HG03108 (cell line): ENCODE results near the gene PDHX.
"Not testable (repeated sequence)": the region's sequence is repeated elsewhere in the genome, so short reads cannot be mapped to it uniquely, and the experiment has no call there.

ENCODE experiments used
- ATAC-seq: cut with Tn5 transposase; IDR thresholded peaks from one replicate; pipeline ENCODE4 v1.9.1; 2021; ENCODE audit warnings: moderate library complexity; ENCODE audit not compliant: unreplicated experiment

Gene PDHX

DNA sequence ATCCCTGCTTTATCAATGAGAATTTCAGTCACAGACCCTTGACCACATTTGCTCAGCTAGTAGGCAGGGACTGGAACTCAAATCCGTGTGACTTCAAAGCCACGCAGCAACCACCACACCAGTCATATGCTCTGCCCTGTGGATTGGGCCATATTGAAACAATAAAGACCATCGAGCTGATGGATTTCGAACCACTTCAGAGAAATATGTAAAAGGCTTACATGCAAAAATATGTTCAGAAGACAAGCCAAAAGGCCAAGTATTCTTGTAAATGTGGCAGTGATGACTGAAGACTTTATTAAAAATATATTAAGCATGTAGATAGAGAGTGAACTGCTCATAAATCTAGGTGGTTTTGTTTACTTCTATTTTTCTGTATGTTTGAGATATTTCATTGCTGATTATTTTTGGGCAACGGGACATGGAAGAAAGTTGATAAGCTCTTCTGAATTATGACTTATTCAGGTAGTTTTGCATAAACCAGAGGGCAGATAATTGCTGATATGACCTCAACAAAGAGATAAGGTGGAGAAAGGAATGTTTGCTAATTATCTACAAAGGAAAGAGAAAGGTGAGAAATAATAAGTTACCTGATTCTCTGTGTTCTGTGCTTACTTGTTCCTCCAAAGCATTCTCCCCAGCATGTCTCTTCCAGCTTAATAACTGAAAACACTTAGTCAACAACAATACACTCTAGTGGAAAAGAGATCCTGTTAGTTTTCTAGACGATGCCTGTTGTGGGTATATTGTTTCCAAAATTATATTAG is 99.4 kb downstream of the PDHX start:
- ATAC-seq: no peak

DNA sequence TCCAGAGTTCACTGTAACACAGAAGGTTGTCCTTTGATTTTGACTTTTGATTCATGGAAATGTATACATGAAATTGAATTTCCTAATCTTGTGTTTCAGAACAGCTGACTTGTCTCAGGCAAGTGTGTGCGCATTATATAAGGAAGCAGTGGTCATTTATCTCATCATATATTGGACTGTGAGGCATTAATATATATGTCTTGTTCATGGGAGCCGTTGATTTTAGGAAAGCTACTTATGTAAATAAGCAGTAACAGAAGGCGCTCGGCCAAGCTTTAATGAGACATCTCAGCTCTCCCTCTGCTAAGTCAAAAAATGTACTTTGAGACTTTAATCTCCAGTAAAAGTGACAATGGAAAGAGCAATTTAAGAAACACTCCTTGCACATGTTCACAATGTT is 100.5 kb downstream of the PDHX start:
- no peak for ATAC-seq

DNA sequence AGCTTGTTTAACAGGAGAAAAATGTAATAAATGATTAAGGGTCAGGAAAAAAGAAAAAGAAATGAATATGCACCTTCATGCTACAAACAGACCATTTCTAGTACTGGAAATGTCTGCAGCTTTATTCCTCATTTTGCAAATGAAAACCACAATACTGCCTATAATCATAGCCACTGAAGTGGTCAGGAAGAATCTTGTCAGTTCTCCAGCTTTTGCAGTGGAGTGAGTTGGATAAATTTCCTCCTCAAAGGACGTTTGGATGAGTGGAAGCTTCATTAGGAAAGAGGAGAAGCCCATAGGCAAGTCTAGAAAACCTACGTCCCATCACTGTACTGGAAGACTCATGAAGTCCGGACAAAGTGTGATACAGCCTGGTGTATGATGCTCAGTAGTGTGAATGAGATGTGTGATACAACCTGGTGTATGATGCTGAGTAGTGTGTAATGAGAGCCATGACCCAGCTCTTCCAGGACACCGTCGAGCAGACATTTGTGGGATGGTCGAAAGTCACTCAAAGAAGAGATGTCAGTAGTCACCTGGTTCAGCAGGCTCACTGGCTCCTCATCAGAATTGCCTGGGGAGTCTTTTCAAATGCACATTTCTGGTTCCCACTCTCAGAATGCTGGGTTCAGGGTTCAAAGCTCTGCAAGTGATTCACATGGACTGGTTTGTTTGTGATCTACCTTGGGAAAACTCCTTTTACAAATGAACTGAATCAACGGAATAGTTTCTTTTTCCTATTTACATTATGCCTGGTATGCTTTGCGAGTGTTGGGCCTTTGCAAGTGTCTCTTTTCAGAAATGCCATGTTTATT is 101.3 kb downstream of the PDHX start:
- ATAC-seq: no peak

DNA sequence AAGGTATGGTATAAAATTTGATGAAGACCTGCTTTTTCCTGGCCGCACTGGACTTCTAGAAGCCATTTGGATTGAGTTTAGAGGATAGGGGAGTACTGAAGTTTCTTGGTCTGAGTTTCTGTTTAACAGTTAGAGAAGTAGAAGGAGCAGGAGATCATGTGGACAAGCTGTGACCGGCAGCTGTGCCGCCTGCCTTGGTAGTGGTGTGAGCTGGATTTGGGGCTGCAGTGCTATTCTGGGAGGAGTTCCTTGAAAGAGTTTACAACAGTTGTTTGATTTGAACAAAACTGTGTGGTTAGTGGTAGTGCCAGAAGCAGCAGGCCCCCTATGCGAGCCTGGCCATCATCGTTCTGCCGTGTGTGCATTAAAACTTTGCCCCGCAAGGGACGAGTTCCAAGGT is 105.2 kb downstream of the PDHX start:
- ATAC-seq: no peak

DNA sequence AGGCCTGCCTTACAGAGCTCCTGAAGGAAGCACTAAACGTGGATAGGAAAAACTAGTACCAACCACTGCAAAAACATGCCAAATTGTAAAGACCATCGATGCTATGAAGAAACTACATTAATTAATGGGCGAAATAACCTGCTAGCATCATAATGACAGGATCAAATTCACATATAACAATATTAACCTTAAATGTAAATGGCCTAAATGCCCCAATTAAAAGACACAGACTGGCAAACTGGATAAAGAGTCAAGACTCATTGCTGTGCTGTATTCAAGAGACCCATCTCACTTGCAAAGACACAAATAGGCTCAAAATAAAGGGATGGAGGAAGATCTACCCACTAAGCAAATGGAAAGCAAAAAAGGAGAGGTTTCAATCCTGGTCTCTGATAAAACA is 107.5 kb downstream of the PDHX start:
- ATAC-seq: not testable (repeated sequence)

DNA sequence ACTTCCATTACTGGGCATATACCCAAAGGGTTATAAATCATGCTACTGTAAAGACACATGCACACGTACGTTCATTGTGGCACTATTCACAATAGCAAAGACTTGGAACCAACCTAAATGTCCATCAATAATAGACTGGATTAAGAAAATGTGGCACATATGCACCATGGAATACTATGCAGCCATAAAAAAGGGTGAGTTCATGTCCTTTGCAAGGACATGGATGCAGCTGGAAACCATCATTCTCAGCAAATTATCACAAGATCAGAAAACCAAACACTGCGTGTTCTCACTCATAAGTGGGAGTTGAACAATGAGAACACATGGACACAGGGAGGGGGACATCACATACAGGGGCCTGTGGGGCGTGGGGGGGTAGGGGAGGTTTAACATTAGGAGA is 111.6 kb downstream of the PDHX start:
- ATAC-seq: not testable (repeated sequence)

DNA sequence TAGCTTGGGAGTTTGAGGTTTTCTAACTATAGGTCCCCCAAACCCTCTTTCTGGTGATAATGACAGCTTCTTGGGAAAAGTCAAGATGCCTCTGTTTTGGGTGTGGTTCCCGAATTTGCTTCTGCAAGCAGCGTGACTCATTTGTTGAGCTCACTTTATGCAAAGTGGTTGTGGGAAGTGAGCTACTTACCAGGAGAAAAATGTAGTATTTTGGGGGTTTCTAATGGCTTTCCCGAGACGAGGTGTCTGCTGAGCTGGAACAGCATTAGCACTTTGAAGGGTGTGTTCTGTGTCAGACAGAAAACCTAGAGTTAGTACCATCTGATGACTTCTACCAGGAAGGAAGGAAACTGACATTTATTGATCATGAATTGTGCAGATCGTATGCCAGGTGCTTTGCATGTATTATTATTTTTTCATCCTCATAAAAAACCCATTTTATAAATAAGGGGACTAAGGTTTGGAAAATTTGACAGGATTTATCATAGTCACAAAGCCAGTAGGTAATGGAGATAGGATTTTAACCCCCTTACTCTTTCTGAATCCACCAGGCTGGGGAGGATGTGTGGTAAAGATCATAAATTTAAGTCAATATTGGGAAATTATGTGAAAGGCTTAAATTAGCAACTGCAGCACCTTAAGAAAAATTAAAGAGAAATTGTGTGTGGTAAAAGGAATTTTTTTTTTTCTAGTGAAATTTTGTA is 113.7 kb downstream of the PDHX start:
- ATAC-seq: peak; percentile 83

DNA sequence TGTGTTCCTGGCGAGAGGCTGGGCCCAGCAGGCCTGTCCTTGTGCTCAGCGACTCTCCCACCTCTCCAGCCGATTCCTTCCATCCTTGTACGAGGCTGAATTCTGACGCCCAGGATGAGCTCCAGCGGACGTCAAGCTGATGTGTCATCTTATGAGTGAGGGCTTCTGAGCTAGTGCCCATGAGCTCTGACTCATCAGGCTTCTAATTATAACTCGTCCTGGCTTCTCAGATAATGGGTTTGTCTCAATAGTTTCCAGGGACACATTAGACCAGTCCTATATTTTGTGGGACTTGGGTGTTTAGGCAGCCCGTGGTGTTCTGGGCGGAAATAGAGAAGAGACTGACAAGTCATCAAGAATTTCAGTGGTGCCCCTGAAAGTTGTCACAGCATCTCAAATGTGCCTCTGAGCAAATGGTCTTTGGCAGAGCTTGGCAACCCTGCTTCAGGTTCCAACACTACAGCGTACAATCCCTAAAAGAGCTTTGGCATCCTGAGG is 114.3 kb downstream of the PDHX start:
- ATAC-seq: no peak

DNA sequence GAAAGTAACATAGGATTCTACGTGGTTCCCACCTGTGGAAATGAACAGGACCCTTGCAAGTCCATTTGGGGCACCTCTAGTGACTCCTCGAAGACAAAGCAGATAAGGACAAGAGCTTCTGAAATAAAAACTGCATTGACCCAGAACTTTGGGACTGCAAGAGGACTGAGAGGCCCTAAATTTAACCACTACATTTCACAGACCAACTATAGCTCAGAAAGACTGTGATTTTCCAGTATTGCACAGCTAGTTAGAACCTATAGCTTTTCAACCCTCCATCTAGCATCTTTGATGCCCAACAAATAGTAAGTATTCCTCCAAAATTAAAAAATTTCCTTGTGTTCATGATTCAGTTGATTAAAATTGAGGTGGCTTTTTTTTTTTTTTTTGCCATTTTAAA is 114.9 kb downstream of the PDHX start:
- no peak for ATAC-seq

DNA sequence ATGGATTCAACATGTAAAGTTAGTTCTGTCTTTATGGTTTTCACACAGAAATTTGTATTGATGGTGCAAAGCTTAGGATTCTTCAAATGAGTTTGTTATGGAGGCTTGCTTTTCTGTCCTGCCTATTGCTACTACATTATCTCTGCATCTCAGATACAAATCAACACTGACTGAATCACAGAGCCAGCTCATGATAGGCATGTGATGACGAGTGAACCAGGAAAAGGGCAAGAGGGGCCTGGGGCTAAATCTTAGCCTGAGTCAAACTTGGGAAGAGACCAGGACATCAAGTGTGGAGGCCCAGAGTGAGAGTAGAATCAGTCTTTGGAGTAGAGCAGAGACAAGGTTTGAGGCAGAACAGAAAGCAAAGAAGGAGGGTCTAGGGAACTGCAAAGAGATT is 115.4 kb downstream of the PDHX start:
- no peak for ATAC-seq

DNA sequence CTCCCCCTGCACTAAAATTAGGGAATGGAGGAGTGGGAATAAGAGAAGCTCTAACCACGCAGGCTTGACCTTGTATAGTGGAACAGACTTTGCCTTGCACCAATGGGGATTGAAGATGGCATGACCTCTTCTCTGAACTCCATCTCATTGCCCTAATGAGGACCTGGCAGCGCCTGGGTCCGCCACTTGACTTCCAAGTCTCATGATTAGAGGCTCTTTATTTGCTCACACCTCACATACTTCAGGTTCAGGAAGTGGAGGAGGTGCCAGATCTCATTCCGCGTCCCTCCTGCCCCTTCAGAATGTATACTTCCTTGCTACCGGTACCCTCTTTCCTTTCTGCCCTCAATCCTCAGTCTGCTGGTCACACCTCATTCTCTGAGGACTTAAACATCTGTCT is 116.6 kb downstream of the PDHX start:
- no peak for ATAC-seq

DNA sequence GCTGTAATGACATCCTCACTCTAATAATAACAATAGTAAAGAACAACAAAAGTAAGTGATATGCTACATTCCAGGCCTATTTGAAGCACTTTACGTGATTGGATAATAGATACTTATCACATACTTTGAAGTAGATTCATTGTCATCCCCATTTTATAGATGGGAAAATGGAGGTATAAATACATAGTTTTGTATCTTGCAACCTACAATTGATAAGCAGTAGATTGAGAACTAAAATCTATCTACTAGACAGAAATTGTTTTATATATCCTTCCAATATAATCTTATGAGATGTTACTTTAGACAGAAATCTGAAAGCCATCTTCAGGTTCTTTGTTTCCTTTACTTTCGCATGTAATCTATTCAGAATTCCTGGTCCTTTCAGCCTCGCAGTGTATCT is 118.0 kb downstream of the PDHX start:
- no peak for ATAC-seq

DNA sequence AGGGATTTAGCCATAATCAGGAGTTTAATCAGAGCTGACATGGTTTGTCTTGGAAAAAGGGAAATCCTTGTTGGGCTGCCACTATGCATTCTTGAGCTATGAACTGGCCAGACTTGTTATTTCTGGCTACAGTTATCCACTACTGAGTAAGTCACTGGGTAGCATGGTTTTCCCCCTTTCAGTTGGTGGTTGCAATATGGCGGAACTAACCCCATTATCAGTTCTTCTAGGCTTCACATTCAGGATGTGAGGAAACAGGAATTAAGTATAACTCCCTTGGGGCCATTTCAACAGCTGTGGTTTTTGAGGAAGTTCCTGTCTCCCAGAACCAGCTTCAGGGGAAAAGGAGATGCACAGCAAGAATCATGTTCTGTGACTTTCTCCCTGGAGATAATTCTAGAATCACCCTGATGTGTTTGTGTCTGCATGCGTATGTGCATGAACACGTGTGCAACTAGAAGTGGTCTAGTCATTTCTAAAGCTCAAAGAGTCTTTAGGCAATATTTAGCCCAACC is 119.5 kb downstream of the PDHX start:
- peak; percentile 32 for ATAC-seq

DNA sequence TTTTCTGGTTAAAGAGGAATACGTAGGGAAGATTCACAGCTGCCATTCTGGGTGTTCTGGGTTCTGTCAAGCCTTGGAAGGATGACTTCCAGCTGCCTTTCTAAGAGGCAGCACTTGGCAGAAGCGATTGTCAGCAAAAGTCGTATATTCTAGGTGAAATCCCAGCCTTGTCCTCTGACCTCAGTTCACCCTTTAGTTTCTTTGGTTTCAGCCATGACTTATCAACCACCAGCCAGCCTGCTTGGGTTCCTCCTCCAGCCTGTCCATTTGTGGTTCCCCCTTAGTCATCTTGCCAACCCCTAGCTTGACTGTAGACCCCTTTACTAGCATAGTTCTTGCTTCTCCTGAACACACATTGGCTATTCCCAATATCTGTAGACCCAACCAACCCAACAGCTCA is 120.2 kb downstream of the PDHX start:
- no peak for ATAC-seq

DNA sequence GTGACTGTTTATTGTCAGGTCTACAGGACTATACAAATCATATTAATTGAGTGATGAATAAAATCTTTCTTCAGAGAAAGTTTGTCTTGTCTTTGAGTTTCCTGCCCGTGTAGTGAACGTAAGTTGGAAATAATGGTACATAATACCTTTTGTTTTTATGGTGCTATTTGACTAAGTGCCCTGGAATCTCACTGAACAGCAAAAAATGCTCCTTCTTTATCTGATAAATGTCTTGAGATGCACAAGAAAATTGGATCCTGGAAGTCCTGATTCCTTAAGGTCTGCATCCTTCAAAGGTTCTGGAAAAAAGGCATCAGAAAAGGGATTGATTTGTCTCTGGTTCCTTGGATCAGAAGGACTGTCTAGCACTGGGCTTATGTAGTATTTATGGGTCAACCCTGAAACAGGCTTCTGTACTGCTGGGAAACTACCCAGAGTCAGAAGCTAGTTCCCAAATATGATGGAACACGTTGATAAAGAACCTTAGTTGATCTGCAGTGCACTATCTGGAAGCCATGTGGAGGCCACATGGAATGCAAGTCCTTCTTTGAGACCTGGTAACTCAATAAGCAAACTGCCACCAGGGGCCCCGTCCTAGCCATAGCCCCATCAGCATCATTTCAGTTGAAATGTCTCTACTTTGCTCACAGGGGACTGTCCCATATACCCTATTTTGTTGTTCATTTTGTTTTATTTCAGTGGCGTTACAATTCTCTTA is 122.0 kb downstream of the PDHX start:
- no peak for ATAC-seq

DNA sequence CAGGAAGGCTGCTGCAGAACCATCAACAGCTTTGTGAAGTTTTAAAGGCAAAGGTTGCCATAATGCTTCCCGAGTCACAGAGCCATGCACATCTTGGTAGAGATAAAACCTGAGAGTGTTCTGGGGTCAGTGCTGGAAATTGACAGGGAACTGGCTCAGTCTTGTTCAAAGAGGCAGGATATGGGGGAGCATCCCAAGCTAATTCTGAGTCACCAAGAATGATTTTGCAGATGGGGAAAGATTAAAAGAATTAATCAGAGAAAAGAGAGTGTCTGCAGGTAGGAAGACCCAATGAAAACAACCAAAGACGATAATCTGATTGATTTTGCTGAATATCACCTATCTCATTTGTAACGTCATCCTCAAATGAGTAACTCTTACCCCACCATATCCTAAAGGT is 122.7 kb downstream of the PDHX start:
- ATAC-seq: no peak

DNA sequence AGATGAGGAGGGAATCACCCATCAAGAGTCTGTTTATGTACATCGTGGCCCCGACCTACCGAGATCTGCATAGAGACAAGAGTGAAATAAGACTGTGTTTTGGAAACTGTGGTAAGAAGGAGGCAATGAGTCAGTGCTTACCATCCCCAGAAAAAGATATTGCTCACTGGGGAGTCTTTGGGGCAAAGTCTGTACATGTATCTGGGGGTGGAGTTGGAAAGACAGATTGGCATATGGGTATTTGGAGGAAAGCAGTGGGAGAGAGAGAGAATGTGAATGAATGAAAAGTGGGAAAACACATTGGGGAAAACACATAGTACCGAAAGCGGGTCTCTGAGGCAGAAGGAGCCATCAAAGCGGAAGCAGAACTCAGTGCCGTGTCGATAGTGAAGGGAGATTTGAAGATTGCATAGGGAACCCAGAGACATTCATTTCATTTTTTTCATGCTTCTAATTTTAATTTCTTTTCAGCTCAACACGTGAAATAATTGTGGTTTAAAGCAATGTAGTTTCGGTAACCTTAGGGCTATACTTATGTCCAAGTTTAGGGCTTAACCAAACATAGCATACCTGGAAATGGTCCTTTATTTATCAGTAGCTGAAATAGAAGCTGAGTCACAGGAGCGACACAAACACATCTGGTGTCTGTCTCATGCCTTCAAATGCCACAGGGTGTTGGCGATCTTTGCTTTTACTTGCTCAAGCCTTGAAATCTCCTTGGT is 124.0 kb downstream of the PDHX start:
- peak; percentile 67 for ATAC-seq

DNA sequence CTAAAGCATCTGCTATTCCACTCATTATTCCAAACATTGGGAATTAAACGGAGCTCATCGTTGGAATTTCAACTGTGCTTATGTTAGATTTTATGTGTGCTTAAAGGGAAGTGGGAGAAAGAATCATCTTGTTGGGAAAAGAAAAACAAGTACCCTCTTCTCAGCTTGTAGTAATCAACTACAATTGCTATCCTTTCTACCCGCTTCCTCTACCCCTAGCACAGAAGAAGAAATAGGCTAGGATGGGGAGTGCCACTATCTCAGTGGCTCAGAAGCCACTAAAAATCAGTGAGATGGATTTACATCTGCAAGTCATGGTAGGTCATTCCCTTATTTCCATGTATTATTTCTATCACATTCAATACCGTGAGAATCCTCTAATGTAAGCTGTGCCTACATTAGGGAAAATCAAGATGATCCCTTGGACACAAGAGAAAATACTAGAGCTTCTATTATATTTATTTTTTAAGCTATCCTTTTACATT is 124.7 kb downstream of the PDHX start:
- ATAC-seq: no peak

DNA sequence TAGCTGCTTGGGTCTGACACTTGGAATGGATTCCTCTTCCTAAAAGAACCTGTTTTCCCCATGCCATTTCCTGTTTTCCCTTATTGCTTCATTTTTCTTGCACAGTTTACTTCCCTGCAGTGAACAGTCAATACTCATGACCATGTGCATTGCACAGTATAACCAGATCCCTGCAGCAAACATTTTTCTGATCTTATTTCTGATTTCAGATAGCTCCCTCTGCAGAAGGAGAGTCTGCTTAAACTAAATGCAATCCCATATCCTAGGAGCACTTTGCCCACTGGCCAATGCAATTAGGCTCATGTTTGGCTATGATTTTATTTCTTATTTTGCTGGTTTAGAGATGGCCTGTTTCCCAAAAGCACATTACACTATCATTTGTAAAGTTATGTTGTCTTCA is 125.8 kb downstream of the PDHX start:
- no peak for ATAC-seq

DNA sequence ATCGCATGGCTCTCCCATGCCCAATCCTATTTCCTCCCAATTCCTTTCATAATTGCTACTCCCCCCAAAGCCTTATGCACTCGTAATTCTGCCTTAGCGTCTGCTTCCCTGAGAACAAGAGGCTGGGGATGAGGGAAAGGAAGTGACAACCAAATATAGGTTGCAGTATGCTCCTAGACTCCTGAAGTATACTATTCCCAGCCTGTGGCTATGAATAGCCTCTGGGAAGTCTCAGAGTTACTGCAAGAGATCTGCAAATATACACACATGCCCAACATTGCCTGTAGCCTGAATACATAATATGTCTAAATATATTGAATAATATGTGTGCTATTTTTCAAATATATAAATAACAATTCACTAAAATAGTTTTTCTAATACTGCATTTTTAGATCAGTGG is 126.5 kb downstream of the PDHX start:
- no peak for ATAC-seq
